ENCODE measurements around the gene DMAC1. TPM values are rescaled to one million over a fixed set of nuclear protein-coding genes. Genes with fewer than 3 reads are reported as not detected.

The DMAC1 gene
- total and polyA plus RNA-seq, 12 donors, result 22.1 to 172 (median 149) TPM

GRCh38 chr9:7782400-7783120 is 17.0 kb downstream of the DMAC1 start:
- no peak for TF ChIP-seq CTCF (IDR thresholded peaks at IDR 0.05)
- Histone ChIP-seq H3K9me3 (no peaks in the 10 kb centered on the region), H3K4me3 (no peak overlapping the region), H3K4me1 (peaks cover 0 to 8% (median 0%) of the 10 kb centered on the region in 9 donors), H3K36me3 (no peaks in the 10 kb centered on the region), H3K27me3 (no peaks in the 10 kb centered on the region), H3K27ac (no peak overlapping the region)
- DNase-seq (no peak), ATAC-seq (peak in 2 of 8 donors; percentile 50 to 63)
- WGBS, 2 donors, result 47 to 53% methylated on average over 3 of the region's 3 CpGs
- intact Hi-C loops (cut with DNase I), result no loop called here

DNA sequence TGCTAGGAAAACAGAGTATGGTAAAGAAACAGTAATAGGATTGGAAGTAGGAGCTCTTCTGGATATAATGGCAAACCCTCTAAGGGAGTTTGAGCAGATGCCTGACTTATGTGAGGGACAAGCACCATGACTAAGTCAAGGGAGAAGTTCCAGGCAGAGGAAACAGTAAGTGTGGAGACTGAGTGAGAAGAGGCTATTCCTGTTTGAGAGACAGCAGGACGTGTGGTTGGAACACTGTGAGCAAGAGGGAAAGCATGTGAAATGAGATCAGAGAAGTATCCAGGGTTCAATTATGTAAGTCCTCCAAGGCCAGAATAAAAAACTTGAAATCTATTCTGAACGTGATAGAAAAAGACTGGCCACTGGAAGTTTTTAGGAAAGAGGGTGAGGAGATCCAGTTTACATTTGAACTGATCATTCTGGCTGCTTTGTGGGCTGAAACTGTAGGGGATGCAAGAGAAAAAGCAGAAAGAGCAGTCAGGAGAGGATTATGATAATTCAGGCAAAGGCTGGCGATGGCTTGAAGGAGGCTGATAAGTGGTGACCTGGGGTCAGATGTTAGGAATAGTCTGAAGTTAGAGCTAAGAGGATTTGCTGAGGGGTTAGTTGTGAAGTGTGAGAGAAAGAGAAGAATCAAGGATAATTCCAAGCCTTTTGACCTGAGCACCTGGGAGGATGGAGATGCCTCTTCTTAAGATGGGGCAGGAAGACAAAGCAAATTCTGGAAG is 19.2 kb downstream of the DMAC1 start:
- WGBS, 2 donors, result 37 to 43% methylated on average over 3 of the region's 3 CpGs
- intact Hi-C loops (cut with DNase I), result no loop called here
- ATAC-seq (peak in 6 of 8 donors; percentile 49 to 83 (median 65)), DNase-seq (no peak)
- TF ChIP-seq CTCF (IDR thresholded peaks at IDR 0.05), result no peak
- H3K9me3 ChIP-seq, result no peaks in the 10 kb centered on the region
- H3K27me3 ChIP-seq, result no peaks in the 10 kb centered on the region
- H3K4me3 ChIP-seq, result no peak overlapping the region
- H3K27ac ChIP-seq, result no peak overlapping the region
- H3K4me1 ChIP-seq, result peaks cover 0 to 8% (median 0%) of the 10 kb centered on the region in 9 donors
- no peaks in the 10 kb centered on the region for H3K36me3 ChIP-seq

GRCh38 chr9:7778851-7779600 is 20.6 kb downstream of the DMAC1 start:
- 87 to 94% methylated on average over 2 of the region's 2 CpGs for WGBS, 2 donors
- intact Hi-C loops (cut with DNase I), result no loop called here
- TF ChIP-seq CTCF (IDR thresholded peaks at IDR 0.05), result no peak

GRCh38 chr9:7777771-7778170 is 21.8 kb downstream of the DMAC1 start:
- WGBS, 2 donors, result 54 to 67% methylated on average over 1 of the region's 1 CpG
- Histone ChIP-seq H3K4me1 (peaks cover 0 to 8% (median 0%) of the 10 kb centered on the region in 9 donors), H3K27ac (no peak overlapping the region), H3K4me3 (no peak overlapping the region), H3K36me3 (no peaks in the 10 kb centered on the region), H3K27me3 (no peaks in the 10 kb centered on the region), H3K9me3 (no peaks in the 10 kb centered on the region)
- no peak for TF ChIP-seq CTCF (IDR thresholded peaks at IDR 0.05)
- intact Hi-C loops (cut with DNase I), result no loop called here
- ATAC-seq (no peak), DNase-seq (no peak)

More at GRCh38 chr9:7778851-7779600, 20.6 kb downstream of the DMAC1 start:
- Histone ChIP-seq H3K4me3 (no peak overlapping the region), H3K27me3 (no peaks in the 10 kb centered on the region), H3K4me1 (peaks cover 0 to 8% (median 0%) of the 10 kb centered on the region in 9 donors), H3K36me3 (no peaks in the 10 kb centered on the region), H3K27ac (no peak overlapping the region), H3K9me3 (no peaks in the 10 kb centered on the region)
- ATAC-seq, result no peak
- no peak for DNase-seq
